Fibroblast of mammary gland (primary cell): ENCODE data around the gene TMEM123.

Experiments
- DNase-seq: peaks from one replicate; pipeline ENCODE4 v3.0.0-alpha.2; 2010; ENCODE audit warnings: low read depth
- H3K4me3 ChIP-seq: 2 replicates; pipeline ENCODE4 v1.5.1; 2011; ENCODE audit warnings: low read depth, mild to moderate bottlenecking, low read length, moderate library complexity; ENCODE audit not compliant: control insufficient read depth
- TF ChIP-seq, protein P1 (sequence below): conservative IDR thresholded peaks from 2 replicates; pipeline ENCODE4 v1.5.1; 2011; ENCODE audit warnings: low read depth, low read length, inconsistent platforms; ENCODE audit not compliant: control insufficient read depth, insufficient read depth

The TMEM123 gene

DNA sequence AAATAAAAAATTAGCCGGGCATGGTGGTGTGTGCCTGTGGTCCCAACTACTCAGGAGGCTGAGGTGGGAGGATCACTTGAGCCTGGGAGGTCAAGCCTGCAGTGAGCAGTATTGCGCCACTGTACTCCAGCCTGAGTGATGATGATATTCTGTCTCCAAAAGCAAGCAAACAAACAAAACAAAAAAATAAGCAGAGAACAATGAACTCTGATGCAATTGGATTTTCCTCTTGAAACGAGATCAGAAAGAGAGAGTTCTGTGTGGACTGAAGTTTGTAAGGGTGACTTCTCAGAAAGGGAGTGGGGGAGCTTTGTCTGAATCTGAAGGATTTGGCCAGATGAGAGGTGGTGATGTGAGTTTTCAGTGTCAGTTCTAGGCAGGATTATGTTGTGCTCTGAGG lies 6.0 kb upstream of the TMEM123 start:
- H3K4me3 ChIP-seq: no peak overlapping the region
- TF ChIP-seq, protein P1, sequence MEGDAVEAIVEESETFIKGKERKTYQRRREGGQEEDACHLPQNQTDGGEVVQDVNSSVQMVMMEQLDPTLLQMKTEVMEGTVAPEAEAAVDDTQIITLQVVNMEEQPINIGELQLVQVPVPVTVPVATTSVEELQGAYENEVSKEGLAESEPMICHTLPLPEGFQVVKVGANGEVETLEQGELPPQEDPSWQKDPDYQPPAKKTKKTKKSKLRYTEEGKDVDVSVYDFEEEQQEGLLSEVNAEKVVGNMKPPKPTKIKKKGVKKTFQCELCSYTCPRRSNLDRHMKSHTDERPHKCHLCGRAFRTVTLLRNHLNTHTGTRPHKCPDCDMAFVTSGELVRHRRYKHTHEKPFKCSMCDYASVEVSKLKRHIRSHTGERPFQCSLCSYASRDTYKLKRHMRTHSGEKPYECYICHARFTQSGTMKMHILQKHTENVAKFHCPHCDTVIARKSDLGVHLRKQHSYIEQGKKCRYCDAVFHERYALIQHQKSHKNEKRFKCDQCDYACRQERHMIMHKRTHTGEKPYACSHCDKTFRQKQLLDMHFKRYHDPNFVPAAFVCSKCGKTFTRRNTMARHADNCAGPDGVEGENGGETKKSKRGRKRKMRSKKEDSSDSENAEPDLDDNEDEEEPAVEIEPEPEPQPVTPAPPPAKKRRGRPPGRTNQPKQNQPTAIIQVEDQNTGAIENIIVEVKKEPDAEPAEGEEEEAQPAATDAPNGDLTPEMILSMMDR: no peak
- peak; percentile 28 for DNase-seq

DNA sequence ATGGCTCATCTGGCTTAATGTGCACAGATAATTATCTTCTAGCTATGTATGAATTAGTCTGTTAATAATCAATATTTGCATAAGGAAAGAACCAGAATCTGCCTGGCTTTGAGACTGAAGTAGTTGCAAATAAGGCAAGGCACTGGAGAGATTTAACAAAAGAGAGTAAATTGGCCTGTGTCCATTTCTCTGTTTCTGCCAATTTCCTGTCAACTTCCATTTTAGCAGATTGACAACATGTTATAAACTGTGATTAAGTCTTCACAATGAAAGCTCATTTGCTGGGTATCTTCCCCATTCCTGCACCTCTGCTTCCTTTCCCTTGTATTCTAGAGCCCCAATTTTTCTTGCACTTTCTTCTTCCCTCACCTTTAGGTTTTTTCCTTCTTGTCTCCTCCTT lies 5.3 kb upstream of the TMEM123 start:
- DNase-seq: no peak
- TF ChIP-seq, protein P1: no peak
- no peak overlapping the region for H3K4me3 ChIP-seq

DNA sequence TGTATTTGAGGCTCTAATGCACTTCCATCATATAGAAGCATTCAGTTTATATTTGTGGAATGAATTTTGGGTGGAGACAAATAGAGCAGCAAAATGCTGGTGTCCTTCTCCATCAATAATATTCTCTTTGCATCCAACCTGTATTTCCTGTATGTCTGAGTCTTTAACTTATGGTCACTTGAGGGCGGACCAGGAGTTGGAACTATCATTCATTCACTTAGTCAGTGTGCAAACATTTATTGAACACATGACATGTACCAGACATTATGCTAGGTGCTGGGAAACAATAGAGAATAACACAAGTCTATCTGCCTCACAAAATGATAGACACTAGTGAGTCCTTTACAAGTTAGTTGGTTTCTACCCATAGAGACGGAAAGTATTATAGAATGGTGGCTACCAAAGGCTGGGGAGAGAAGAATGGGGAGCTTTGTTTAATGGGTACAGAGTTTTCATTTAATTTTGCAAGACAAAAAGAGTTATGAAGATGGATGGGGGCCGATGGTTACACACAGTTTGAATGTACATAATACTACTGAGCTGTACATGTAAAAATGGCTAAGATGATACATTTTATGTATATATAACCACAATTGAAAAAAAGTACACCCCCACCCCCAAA lies 4.6 kb upstream of the TMEM123 start:
- TF ChIP-seq, protein P1: no peak
- no peak for DNase-seq
- no peak overlapping the region for H3K4me3 ChIP-seq

DNA sequence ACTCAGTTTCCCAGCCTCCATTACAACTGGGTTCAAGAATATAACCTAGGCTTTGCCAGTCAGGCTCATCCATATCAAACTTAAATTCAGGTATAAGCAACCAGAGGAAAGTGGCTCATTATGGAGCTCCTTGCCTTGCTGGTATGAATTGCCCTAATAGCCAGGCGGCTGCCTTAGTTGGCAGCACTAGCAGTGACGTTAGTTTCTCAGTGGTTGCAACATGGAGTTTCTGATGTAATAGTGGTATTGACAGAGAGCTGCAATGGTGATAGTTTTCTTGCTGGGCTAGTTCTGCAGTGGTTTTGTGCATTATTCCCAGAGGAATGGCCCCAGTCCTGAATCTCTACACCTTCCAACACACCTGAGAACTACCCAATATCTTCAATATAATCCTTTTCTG lies 3.8 kb upstream of the TMEM123 start:
- peak; percentile 60 for DNase-seq
- no peak overlapping the region for H3K4me3 ChIP-seq
- TF ChIP-seq, protein P1: no peak

DNA sequence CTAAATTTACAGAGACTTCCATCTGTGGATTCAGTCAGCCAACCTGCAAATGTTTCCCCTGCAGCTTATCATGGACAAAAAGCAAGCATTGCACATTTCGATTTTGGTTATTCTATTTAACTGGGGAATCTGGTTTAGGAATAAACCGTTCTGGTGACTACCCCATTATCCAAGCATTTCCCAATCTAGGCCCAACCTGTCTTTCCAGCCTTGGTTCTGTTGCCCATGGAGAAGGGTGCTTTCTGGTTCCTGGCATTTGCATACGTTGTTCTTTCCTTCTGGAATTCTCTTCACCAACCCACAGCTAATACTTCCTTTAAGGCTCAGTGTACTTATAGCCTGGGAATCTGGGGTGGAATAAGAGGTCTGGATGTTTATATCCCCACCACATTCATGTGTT lies 1.4 kb upstream of the TMEM123 start:
- no peak for DNase-seq
- no peak overlapping the region for H3K4me3 ChIP-seq

DNA sequence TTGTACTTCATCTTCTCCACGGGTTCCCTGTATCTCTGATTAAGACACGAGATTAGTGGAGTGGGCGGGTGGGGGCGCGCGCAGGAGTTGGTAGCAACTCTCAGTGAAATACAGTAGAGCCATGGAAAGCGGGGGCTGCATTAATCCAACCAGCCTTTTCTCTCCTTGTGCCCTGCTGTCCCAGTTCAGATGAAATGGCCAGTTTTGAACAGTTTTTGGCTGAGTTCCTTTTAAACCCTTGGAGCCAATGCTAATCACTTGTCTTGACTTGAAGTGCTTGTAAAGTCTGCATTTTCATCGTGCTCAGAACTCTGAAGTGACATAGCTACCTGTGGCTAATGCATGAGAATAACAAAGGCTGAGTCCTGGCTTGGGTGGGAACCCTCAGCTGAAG lies 734 bp upstream of the TMEM123 start:
- peak; percentile 11 for DNase-seq

More for the DNA sequence above, 1.4 kb upstream of the TMEM123 start:
- TF ChIP-seq, protein P1: no peak

More for the DNA sequence above, 734 bp upstream of the TMEM123 start:
- H3K4me3 ChIP-seq: peak overlapping the region; percentile 83
- TF ChIP-seq, protein P1: no peak
